Thoracic aorta (tissue), 2 donors: ENCODE measurements around the gene RESF1. TPM values are rescaled to one million over a fixed set of nuclear protein-coding genes. Genes with fewer than 3 reads are reported as not detected.

Experiments
- ATAC-seq: fragments of 150-250 bp; one replicate; pipeline ENCODE4 v1.8.0; 2017; ENCODE audit warnings: low read depth; ENCODE audit not compliant: insufficient number of reproducible peaks, low FRiP score
- DNase-seq: peaks from one replicate; pipeline ENCODE4 v3.0.0-alpha.2; 2020; ENCODE audit warnings: low spot score
- H3K27ac ChIP-seq, 2 donors: fragments of 200-600 bp; sonication (generic); 1 replicate in 1 of 2; 2 replicates in 1 of 2; pipeline ENCODE4 v1.5.1; 2016; ENCODE audit warnings: mild to moderate bottlenecking in 2 of 2, moderate library complexity in 2 of 2
- H3K27me3 ChIP-seq: fragments of 200-600 bp; sonication (generic); replicated peaks from 2 replicates; pipeline ENCODE4 v1.6.0; 2016; ENCODE audit warnings: mild to moderate bottlenecking; ENCODE audit not compliant: insufficient read depth
- H3K36me3 ChIP-seq: fragments of 200-600 bp; sonication (generic); one replicate; pipeline ENCODE4 v1.5.1; 2016
- H3K4me1 ChIP-seq, 2 donors: fragments of 200-600 bp; sonication (generic); 1 replicate in 1 of 2; 2 replicates in 1 of 2; pipeline versions ENCODE4 v1.5.1 to v1.6.0; 2016; ENCODE audit warnings: low read depth in 2 of 2, mild to moderate bottlenecking in 1 of 2; ENCODE audit not compliant: control insufficient read depth in 1 of 2
- H3K4me3 ChIP-seq: fragments of 200-600 bp; sonication (generic); 2 replicates; pipeline ENCODE4 v1.5.1; 2016; ENCODE audit warnings: mild to moderate bottlenecking
- H3K9me3 ChIP-seq: fragments of 200-600 bp; sonication (generic); 2 replicates; pipeline ENCODE4 v1.5.1; 2016
- CTCF ChIP-seq: fragments of 200-600 bp; sonication (generic); IDR thresholded peaks from one replicate; pipeline ENCODE4 v1.5.1; 2019; ENCODE audit warnings: antibody characterized with exemption
- total RNA-seq, 2 donors: library from RNA; depleted of rRNA; stranded (reverse); fragments of >200 nt; gene quantifications; one replicate each; pipeline versions ENCODE4 v1.1.0 to v1.2.3, GENCODE V29; 2016

Gene RESF1
- total RNA-seq, 2 donors from 2014 or later = 53.2 to 112 TPM

- Histone ChIP-seq H3K9me3 (no peaks in the 10 kb centered on the region), H3K4me1 (peaks cover 0 to 2% of the 10 kb centered on the region in 2 donors), H3K36me3 (peaks cover 8% of the 10 kb centered on the region), H3K27ac (no peak overlapping the region), H3K27me3 (no peaks in the 10 kb centered on the region), H3K4me3 (no peak overlapping the region)
- TF ChIP-seq CTCF = no peak
- ATAC-seq (no peak), DNase-seq (no peak)
Measured at GRCh38 chr12:31991146-31991545, 31.9 kb downstream of the RESF1 start.

- Histone ChIP-seq H3K4me1 (peaks cover 0 to 2% of the 10 kb centered on the region in 2 donors), H3K36me3 (peaks cover 13% of the 10 kb centered on the region), H3K27ac (no peak overlapping the region), H3K27me3 (no peaks in the 10 kb centered on the region), H3K4me3 (no peak overlapping the region), H3K9me3 (no peaks in the 10 kb centered on the region)
- no peak for DNase-seq
- ATAC-seq = no peak
- TF ChIP-seq CTCF = no peak
Measured at GRCh38 chr12:31991815-31992214, 32.6 kb downstream of the RESF1 start.

- Histone ChIP-seq H3K4me3 (no peak overlapping the region), H3K9me3 (no peaks in the 10 kb centered on the region), H3K27ac (no peak overlapping the region), H3K4me1 (peaks cover 6 to 14% of the 10 kb centered on the region in 2 donors), H3K27me3 (no peaks in the 10 kb centered on the region), H3K36me3 (peaks cover 25% of the 10 kb centered on the region)
- DNase-seq (no peak), ATAC-seq (no peak)
- TF ChIP-seq CTCF = no peak
Measured at GRCh38 chr12:31999692-32000091, 40.5 kb downstream of the RESF1 start.

- DNase-seq (no peak), ATAC-seq (no peak)
- peaks cover 25% of the 10 kb centered on the region for H3K36me3 ChIP-seq
- H3K9me3 ChIP-seq = no peaks in the 10 kb centered on the region
- TF ChIP-seq CTCF = no peak
- H3K27me3 ChIP-seq = no peaks in the 10 kb centered on the region
- H3K4me1 ChIP-seq = peaks cover 6 to 14% of the 10 kb centered on the region in 2 donors
- H3K4me3 ChIP-seq = no peak overlapping the region
- H3K27ac ChIP-seq = no peak overlapping the region
Measured at GRCh38 chr12:32000373-32001005, 41.3 kb downstream of the RESF1 start.

GRCh38 chr12:32002848-32003493 is 43.8 kb downstream of the RESF1 start:
- Histone ChIP-seq H3K27me3 (no peaks in the 10 kb centered on the region), H3K36me3 (peaks cover 10% of the 10 kb centered on the region), H3K4me1 (peaks cover 6 to 14% of the 10 kb centered on the region in 2 donors), H3K9me3 (no peaks in the 10 kb centered on the region), H3K27ac (peak overlapping the region in 1 of 2 donors; percentile 7), H3K4me3 (no peak overlapping the region)
- ATAC-seq = no peak
- no peak for DNase-seq
- TF ChIP-seq CTCF = no peak
